MV-4-11 (cell line): ENCODE results near the gene SUFU.
"Not testable (repeated sequence)": the region's sequence is repeated elsewhere in the genome, so short reads cannot be mapped to it uniquely, and the experiment has no call there.

Experiments
- DNase-seq: peaks from one replicate; lab custom pipeline; 2025; lab: John Stamatoyannopoulos, UW

SUFU gene

DNA sequence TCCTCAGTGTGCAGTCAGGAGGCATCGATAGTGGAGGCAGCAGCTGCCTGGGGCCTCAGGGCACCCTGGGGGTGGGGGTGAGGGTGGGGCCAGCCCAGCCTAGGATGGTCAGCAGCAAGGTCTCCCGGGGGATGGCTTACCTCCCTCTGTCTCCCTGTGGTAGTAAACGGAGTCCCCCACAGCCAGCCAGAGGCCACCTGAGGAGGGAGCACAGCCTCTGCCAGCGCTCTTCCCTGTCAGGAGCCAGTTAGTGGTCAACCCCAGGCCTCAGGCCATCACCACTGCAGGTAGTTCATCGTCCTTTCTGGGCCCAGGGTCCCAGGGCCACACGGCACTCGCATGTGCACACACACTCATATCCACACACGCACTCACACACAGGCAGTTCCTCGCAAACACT lies 23.4 kb upstream of the SUFU start:
- no peak for DNase-seq

GRCh38 chr10:102484021-102484420 lies 19.8 kb upstream of the SUFU start:
- no peak for DNase-seq

GRCh38 chr10:102485093-102485784 lies 18.5 kb upstream of the SUFU start:
- DNase-seq = no peak

DNA sequence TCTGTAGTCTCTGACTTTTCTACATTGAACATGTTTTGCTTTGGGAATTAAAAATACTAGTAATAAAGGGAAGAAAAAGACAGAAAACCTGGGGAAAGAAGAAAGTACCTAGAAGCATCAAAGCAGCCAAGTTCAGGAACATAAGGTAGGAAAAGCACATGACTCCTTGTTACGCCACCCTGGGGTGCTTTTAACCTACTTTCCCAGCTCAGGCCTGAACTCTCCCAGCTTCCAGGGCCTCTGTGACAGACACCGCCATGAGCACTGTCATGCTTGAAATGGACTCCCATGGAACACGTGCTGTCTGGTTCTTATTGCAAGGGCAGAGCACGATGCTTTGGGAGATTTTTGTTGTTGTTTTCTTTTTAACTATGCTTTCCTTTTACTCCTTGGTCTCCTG lies 12.6 kb upstream of the SUFU start:
- no peak for DNase-seq

DNA sequence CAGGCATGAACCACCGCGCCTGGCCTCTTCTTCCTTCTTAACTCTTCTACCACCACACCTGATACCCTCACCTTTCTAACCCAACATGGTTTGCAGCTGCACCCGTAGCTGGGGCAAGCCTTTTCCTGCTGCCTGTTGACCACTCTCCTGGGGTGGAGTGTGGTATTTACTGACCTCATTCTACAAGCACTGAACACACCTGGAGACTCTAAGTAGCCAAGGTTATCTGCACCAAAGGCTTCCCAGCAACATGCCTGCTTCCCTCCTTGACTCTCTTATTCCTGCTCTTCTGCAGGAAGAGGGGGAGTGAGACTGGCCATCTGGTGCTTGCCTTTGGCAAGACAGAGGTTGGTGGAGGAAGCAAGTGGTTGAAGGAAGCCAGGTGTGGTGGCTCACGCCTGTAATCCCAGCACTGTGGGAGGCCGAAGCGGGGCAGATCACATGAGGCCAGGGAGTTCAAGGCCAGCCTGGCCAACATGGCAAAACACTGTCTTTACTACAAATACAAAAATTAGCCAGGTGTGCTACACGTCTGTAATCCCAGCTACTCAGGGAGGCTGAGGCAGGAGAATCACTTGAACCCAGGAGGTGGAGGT lies 11.3 kb upstream of the SUFU start:
- DNase-seq = no peak

GRCh38 chr10:102492983-102493382 lies 10.8 kb upstream of the SUFU start:
- DNase-seq = no peak

- DNase-seq = no peak
Measured at GRCh38 chr10:102493771-102494170, 10.0 kb upstream of the SUFU start.

DNA sequence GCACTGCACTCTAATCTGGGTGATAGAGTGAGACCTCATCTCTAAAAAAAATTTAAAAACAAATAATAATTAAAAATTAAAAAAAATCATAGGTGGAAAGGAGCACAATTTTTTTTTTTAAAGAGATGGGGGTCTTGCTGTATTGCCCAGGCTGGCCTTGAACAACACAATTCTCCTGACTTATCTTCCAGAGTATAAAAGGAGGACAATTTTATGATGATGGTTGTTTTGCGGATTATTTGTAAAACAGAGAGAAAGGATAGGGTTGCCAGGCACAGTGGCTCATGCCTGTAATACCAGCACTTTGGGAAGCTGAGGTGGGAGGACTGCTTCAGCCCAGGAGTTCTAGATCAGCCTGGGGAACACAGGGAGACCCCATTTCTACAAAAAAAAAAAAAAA lies 6.2 kb upstream of the SUFU start:
- DNase-seq = no peak

DNA sequence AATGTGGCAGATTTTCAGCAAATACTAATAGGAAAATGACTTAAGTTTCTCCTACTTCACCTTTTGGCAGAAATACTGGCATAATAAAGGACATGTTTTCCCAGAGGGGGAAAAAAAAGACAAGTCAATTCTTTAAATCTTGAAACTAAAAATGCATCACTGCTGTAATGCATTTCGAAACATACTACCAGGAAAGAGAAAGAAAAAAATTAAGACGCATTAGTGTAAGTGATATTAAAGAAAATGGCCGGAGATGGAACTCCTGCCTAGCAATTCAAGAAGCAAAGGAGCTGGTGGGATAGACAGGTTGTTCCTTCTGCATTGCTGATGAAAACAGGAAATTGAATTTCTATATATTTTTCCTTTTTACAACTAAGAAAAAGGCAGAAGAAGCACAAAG lies 4.4 kb upstream of the SUFU start:
- DNase-seq = no peak

DNA sequence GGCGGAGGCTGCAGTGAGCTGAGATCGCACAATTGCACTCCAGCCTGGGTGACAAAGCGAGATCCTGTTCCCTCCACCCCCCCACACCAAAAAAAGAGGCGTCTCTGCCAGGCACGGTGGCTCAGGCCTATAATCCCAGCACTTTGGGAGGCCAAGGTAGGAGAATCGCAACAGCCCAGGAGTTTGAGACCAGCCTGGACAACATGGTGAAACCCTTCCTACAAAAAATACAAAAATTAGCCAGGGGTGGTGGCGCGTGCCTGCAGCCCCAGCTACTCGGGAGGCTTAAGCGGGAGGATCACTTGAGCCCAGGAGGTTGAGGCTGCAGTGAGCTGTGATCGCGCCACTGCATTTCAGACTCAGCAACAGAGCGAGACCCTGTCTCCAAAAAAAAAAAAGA lies 3.1 kb upstream of the SUFU start:
- not testable (repeated sequence) for DNase-seq

DNA sequence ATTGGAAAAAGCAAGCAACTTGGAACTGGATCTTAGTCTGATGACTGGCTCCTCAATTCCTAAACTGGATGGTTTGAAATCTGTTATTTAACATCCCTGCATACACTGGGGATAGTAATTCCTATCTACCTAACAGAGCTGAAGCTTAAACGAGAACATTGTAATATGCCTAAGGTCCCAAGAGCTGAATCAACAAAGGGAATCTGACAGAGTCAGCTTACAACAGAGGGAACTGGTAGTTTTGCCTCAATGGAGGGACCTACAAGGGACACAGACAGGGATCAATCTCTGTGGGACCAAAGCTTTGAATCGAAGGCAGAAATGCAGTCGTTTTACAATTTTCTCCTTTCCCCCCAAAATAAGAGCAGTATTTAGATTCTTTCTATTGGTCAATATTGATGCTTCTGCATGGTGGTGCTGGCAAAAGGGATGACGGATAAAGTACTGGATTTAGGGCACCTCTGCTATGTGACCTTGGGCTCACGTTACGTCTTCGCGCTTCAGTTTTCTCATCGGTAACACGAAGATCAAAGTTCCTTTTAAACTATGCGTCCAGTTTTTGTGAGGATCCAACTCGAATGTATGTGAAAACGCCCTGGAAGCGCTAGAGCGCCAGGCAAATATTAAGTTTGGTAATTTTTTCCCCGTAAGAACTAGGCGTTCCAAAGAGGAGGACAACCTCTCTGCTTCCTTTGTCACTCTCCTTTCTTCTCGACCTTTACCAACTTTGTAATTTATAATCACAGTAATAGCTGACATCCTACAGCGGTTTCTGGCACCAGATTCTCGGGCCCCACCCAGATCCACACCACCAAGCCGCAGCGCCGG lies 2.4 kb upstream of the SUFU start:
- no peak for DNase-seq

- DNase-seq = peak; percentile 99
Measured at GRCh38 chr10:102502029-102502336, 1.8 kb upstream of the SUFU start.

- DNase-seq = peak; percentile 98
Measured at GRCh38 chr10:102502337-102503151, 1.2 kb upstream of the SUFU start, which contains the start of gene ACTR1A. Gene ACTR1A (minus strand): TSS chr10:102502712. CDS start chr10:102502647, 65 bp downstream.

DNA sequence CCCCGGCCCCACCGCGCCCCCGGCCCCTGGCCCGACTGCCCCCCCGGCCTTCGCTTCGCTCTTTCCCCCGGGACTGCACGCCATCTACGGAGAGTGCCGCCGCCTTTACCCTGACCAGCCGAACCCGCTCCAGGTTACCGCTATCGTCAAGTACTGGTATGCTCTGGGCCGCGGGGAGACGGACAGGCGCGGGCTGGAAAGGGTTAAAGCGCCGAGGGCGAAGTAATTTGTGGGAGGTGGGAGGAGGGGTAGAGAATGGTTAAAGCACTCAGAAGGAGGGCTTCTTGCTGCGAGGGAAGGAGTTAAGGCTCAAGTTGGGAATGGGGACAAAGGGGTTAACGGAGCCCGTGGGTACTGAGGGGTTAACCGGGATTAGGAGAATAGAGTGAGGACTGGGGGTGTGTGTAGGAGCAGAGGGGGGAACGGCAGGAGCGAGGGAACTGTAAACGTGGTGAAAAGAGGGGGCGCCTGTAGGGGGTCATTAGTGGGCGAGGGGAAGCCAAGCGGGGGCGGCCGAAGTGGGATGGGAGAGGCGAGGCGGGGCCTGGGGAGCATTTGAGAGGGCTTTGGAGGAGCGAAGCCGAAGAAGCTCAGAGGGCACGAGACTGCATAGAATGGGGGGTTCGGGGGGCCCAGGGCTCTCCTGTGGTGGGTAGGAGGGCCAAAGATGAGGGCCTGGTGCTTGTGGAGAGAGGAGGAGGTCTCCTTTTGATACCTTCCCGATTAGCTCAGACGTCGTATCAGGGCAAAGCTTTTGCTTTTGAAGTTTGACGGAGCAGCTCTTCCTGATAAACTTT lies 605 bp downstream of the SUFU start:
- DNase-seq = no peak

GRCh38 chr10:102504976-102505300 lies 1.2 kb downstream of the SUFU start:
- peak; percentile 17 for DNase-seq

DNA sequence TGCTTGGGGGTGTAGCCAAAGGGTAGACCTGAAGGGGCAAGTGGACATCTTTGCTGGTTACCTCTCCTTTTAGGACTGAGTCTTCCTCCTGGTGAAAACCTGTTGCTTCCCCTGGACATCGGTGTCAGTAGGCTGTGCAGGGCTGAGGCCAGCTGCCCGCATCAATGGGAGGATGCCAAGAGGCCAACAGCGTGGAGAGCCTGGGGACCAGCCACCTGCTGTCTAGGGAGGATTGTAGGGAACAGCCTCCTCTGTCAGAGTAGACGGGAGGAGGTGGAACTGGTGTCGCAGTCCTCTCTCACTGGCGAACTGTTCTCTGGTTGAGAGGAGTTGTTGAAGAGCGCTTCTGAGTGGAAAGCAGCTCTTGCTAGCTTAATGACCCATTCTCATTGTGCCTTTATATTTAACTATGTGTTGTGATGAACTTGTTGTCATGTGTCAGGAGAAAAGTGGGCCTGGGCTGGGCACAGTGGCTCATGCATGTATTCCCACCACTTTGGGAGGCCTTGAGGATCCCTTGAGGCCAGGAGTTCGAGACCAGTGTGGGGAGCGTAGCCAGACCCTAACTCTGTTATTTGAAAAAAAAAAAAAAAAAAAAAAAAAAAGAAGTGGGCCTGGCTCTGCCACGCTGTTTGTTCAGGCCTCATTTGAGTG lies 1.8 kb downstream of the SUFU start:
- DNase-seq = no peak

GRCh38 chr10:102507521-102507920 lies 3.7 kb downstream of the SUFU start:
- no peak for DNase-seq

DNA sequence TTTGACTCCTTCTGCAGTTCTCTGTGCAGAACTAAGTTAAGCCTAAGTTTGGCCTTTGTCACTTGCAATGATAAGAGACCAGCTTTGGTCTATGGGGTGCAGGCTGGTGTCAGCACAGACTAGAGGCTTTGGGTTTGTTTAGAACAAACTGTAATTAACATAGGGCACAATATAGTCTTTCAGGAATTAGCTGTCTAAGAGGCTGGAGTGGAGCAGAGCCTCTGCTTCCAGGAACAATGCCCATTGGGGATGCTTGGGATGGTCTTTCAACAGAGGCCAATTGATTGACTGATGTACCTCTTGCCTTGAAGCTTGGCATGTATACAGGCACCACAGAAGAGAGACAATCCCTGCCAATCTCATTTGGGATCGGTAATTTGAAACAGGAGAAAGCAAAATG lies 4.7 kb downstream of the SUFU start:
- no peak for DNase-seq

DNA sequence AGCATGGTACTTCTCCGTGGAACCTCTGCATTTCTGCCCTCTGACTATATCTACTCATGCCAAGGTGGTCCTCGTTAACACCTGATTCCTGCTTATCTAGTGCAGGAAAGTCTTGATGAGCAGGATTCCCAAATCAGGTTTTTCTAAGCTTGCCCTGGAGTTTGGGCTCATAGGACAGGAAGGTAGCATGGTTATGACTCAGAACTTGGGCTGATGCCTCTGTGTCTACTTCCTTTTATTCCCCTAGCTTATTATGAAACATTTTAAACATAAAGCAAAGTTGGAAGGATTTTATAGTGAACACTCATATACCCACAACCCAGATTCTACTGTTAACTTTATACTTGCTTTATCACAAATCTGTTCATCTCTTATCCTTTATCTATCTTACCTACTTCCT lies 5.6 kb downstream of the SUFU start:
- DNase-seq = peak; percentile 72

- peak; percentile 86 for DNase-seq
Measured at GRCh38 chr10:102511583-102512274, 8.0 kb downstream of the SUFU start.
